Progenitor cell of endocrine pancreas (in vitro differentiated cells): ENCODE measurements around the gene RGS10. TPM values are rescaled to one million over a fixed set of nuclear protein-coding genes. Genes with fewer than 3 reads are reported as not detected.

Source experiments
- DNase-seq: peaks from one replicate; pipeline ENCODE4 v3.0.0; 2021; ENCODE audit warnings: low spot score; ENCODE audit not compliant: unreplicated experiment
- H3K27ac Mint-ChIP-seq: 2 replicates; pipeline ENCODE4 v1.8.0; 2021; ENCODE audit warnings: mild to moderate bottlenecking, moderate library complexity, mixed read lengths
- H3K27me3 Mint-ChIP-seq: 2 replicates; pipeline ENCODE4 v1.8.0; 2021; ENCODE audit warnings: mixed read lengths
- H3K36me3 Mint-ChIP-seq: 2 replicates; pipeline ENCODE4 v1.8.0; 2022; ENCODE audit warnings: mixed read lengths; ENCODE audit not compliant: insufficient read depth
- H3K4me1 Mint-ChIP-seq: 2 replicates; pipeline ENCODE4 v1.8.0; 2021; ENCODE audit warnings: low read depth, mixed read lengths
- H3K4me3 Mint-ChIP-seq: 2 replicates; pipeline ENCODE4 v1.8.0; 2021; ENCODE audit warnings: low read depth, mild to moderate bottlenecking, moderate library complexity, mixed read lengths
- H3K9me3 Mint-ChIP-seq: 2 replicates; pipeline ENCODE4 v1.8.0; 2021; ENCODE audit warnings: low read depth, mixed read lengths
- total RNA-seq: library from RNA; stranded (reverse); gene quantifications from 2 replicates; pipeline ENCODE4 v1.2.1, GENCODE V29; 2021
- TF ChIP-seq, protein P1 (sequence below): fragments of 200-600 bp; sonication (generic); IDR thresholded peaks from one replicate; pipeline ENCODE4 v1.5.0; 2021; ENCODE audit warnings: antibody characterized with exemption, mild to moderate bottlenecking; ENCODE audit not compliant: unreplicated experiment

RGS10 gene
- total RNA-seq, 1 donor from 2014 or later = 0.96 TPM

DNA sequence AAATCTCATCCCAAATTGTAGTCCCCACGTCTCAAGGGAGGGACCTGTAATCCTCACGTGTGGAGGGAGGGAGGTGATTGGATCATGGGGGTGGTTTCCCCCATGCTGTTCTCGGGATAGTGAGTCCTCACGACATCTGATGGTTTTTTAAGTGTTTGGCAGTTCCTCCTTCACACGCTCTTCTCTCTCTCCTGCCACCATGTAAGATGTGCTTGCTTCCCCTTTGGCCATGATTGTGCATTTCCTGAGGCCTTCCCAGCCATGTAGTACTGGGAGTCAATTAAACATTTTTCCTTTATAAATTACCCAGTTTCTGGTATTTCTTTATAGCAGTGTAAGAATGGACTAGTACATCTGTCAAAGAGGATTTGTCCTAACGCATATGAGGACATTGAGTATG, 59.5 kb downstream of the RGS10 start:
- Mint-ChIP-seq H3K27me3 (peaks cover 28% of the 10 kb centered on the region), H3K4me1 (peaks cover 4% of the 10 kb centered on the region), H3K36me3 (no peaks in the 10 kb centered on the region), H3K4me3 (no peak overlapping the region), H3K27ac (no peak overlapping the region), H3K9me3 (no peaks in the 10 kb centered on the region)
- TF ChIP-seq, protein P1, sequence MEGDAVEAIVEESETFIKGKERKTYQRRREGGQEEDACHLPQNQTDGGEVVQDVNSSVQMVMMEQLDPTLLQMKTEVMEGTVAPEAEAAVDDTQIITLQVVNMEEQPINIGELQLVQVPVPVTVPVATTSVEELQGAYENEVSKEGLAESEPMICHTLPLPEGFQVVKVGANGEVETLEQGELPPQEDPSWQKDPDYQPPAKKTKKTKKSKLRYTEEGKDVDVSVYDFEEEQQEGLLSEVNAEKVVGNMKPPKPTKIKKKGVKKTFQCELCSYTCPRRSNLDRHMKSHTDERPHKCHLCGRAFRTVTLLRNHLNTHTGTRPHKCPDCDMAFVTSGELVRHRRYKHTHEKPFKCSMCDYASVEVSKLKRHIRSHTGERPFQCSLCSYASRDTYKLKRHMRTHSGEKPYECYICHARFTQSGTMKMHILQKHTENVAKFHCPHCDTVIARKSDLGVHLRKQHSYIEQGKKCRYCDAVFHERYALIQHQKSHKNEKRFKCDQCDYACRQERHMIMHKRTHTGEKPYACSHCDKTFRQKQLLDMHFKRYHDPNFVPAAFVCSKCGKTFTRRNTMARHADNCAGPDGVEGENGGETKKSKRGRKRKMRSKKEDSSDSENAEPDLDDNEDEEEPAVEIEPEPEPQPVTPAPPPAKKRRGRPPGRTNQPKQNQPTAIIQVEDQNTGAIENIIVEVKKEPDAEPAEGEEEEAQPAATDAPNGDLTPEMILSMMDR = no peak
- DNase-seq = no peak

DNA sequence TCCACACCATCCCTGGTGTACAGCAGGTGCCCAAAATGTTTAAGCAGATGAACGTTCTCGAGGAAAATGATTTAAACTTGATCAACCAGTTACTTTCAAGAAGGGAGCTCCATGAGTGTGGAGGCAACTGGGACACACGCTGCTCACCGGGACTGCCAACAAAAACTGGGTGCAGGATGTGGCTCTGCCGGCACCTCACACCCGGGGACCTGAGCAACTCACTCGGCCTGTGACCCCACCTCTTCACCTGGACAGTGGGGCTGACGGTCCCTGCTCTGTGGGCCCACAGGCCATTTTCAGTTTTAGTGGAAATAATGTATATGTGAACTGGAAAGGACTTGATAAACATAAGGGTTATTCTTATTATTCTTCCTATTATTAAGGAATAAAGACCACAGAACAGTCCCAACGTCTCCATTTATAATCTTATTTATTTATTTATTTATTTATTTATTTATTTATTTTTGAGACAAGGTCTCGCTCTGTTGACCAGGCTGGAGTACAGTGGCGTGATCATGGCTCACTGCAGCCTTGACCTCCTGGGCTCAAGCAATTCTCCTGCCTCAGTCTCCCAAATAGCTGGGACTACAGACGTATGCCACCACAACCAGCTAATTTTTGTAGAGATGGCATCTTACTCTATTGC, 60.6 kb downstream of the RGS10 start:
- H3K4me1 Mint-ChIP-seq = peaks cover 4% of the 10 kb centered on the region
- H3K36me3 Mint-ChIP-seq = no peaks in the 10 kb centered on the region
- no peak for DNase-seq
- H3K27me3 Mint-ChIP-seq = peaks cover 36% of the 10 kb centered on the region
- H3K27ac Mint-ChIP-seq = no peak overlapping the region
- no peaks in the 10 kb centered on the region for H3K9me3 Mint-ChIP-seq
- H3K4me3 Mint-ChIP-seq = no peak overlapping the region
- TF ChIP-seq, protein P1 = no peak

DNA sequence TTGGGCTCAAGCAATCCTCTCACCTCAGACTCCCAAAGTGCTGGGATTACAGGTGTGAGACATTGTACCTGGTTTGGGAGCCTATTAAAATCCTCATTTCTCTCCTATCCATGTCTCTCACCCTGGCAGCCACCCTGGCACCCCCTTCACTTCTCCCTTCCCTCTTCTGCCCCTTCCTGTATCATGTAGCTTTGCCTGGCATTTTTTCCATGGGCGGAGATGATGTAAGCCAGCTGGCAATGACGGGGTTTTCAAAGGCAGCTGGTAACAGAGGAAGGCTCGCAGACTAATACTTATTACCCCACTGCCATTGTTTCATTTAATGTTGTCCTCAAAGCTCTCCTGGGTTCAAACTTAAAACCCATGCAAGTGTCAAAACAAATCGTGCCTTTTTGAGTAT, 61.9 kb downstream of the RGS10 start:
- Mint-ChIP-seq H3K36me3 (no peaks in the 10 kb centered on the region), H3K27me3 (peaks cover 44% of the 10 kb centered on the region), H3K4me3 (no peak overlapping the region), H3K4me1 (peaks cover 4% of the 10 kb centered on the region), H3K9me3 (no peaks in the 10 kb centered on the region), H3K27ac (no peak overlapping the region)
- TF ChIP-seq, protein P1 = no peak
- DNase-seq = no peak

DNA sequence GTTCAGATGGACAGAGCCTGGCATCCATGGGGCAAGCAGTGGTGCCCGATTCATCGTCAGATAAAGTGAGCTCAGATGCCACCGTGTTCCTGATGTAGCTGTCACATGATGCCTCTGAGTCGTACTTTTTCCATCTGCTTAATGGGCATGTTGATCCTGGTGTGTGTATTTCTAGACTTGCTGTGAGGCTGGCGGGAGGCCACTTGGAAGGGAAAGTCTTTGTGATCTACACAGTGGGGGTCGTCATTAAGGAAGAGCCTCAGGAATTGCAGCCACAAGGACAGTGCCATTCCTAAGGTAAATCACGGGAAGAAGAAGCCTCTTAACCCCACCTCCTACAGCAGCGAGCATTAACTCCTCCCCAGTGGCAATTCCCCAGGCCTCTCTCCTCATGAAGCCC, 63.0 kb downstream of the RGS10 start:
- no peaks in the 10 kb centered on the region for H3K4me1 Mint-ChIP-seq
- H3K27me3 Mint-ChIP-seq = peaks cover 44% of the 10 kb centered on the region
- H3K9me3 Mint-ChIP-seq = no peaks in the 10 kb centered on the region
- H3K36me3 Mint-ChIP-seq = no peaks in the 10 kb centered on the region
- no peak overlapping the region for H3K27ac Mint-ChIP-seq
- TF ChIP-seq, protein P1 = no peak
- DNase-seq = no peak
- no peak overlapping the region for H3K4me3 Mint-ChIP-seq

DNA sequence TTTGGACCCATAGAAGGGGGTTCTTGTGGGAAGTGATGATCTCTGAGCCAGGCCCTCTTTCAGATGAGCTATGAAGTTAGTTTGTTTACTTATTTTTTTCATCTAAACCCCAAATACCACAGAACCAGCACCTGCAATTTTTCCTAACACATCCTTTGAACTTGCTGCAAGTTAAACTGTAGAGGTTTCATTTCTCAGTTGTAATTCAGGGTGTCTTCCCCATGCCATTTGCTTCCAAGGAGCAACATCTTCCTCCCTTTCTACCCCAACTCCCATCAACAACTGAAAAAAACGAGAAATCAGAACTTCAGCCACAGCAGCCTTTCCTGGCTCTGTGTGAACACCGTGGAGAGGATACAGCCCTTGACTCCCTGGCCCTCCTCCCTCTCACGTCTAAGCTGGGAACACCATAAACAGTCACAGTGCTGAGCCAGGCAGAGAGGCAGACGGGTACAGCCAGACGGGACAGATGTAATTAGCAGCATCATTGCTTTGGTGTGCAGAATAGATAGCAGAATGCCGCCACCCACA, 63.6 kb downstream of the RGS10 start:
- no peak overlapping the region for H3K27ac Mint-ChIP-seq
- no peaks in the 10 kb centered on the region for H3K4me1 Mint-ChIP-seq
- H3K4me3 Mint-ChIP-seq = no peak overlapping the region
- TF ChIP-seq, protein P1 = no peak
- H3K36me3 Mint-ChIP-seq = no peaks in the 10 kb centered on the region
- peaks cover 2% of the 10 kb centered on the region for H3K9me3 Mint-ChIP-seq
- DNase-seq = no peak
- peaks cover 46% of the 10 kb centered on the region for H3K27me3 Mint-ChIP-seq
